OCI-LY7 (cell line): Measurements from ENCODE around the gene CHGA.

Experiments
- CTCF ChIP-seq: fragments of 200-600 bp; sonication (generic); conservative IDR thresholded peaks from 2 replicates; pipeline ENCODE4 v1.5.1; 2014; ENCODE audit warnings: mild to moderate bottlenecking, antibody characterized with exemption, low read length, moderate library complexity, mixed read lengths
- EZH2phosphoT487 ChIP-seq: fragments of 200-600 bp; sonication (generic); IDR thresholded peaks from 2 replicates; pipeline ENCODE4 v1.6.1; 2018; ENCODE audit warnings: low read depth, borderline replicate concordance, mild to moderate bottlenecking, mixed run types, antibody characterized with exemption, low read length, moderate library complexity, mixed read lengths

- TF ChIP-seq CTCF (peak; percentile 55), EZH2phosphoT487 (no peak)
Measured at GRCh38 chr14:92880851-92881250, 42.1 kb upstream of the CHGA start.
